CD4-positive, alpha-beta T cell treated with Interleukin-1 beta for 1 hour (primary cell): Measurements from ENCODE around the gene KRTDAP.
"Not testable (repeated sequence)": the region's sequence is repeated elsewhere in the genome, so short reads cannot be mapped to it uniquely, and the experiment has no call there.

Source experiments
- DNase-seq, 2 donors: peaks; one replicate each; pipeline ENCODE4 v3.0.0-alpha.2; 2020 to 2022

KRTDAP gene

GRCh38 chr19:35483089-35483488 lies 7.2 kb downstream of the KRTDAP start:
- no peak for DNase-seq

- no peak for DNase-seq
Observed at GRCh38 chr19:35478794-35479677, 11.2 kb downstream of the KRTDAP start.

GRCh38 chr19:35476149-35476548 lies 14.1 kb downstream of the KRTDAP start:
- DNase-seq = no peak

- DNase-seq = not testable (repeated sequence)
Observed at GRCh38 chr19:35474594-35474993, 15.7 kb downstream of the KRTDAP start.

GRCh38 chr19:35474104-35474503 lies 16.2 kb downstream of the KRTDAP start:
- DNase-seq = no peak

GRCh38 chr19:35471946-35472345 lies 18.3 kb downstream of the KRTDAP start:
- no peak for DNase-seq

GRCh38 chr19:35471075-35471474 lies 19.2 kb downstream of the KRTDAP start:
- not testable (repeated sequence) for DNase-seq

GRCh38 chr19:35470128-35470527 lies 20.1 kb downstream of the KRTDAP start:
- DNase-seq = no peak

GRCh38 chr19:35468637-35469036 lies 21.6 kb downstream of the KRTDAP start:
- DNase-seq = peak; percentile 73 to 79

GRCh38 chr19:35466259-35466658 lies 24.0 kb downstream of the KRTDAP start:
- DNase-seq = no peak

- DNase-seq = not testable (repeated sequence)
Observed at GRCh38 chr19:35462956-35463355, 27.3 kb downstream of the KRTDAP start.

- DNase-seq = peak; percentile 71 to 80
Observed at GRCh38 chr19:35462476-35462953, 27.7 kb downstream of the KRTDAP start.

- not testable (repeated sequence) for DNase-seq
Observed at GRCh38 chr19:35461788-35462187, 28.5 kb downstream of the KRTDAP start.

- no peak for DNase-seq
Observed at GRCh38 chr19:35461060-35461459, 29.2 kb downstream of the KRTDAP start.

GRCh38 chr19:35460608-35461007 lies 29.7 kb downstream of the KRTDAP start:
- peak in 1 of 2 donors; percentile 37 for DNase-seq

- DNase-seq = no peak
Observed at GRCh38 chr19:35459414-35460082, 30.7 kb downstream of the KRTDAP start.

- peak in 1 of 2 donors; percentile 54 for DNase-seq
Observed at GRCh38 chr19:35458731-35459391, 31.4 kb downstream of the KRTDAP start.

- DNase-seq = no peak
Observed at GRCh38 chr19:35458192-35458591, 32.1 kb downstream of the KRTDAP start.

- DNase-seq = no peak
Observed at GRCh38 chr19:35457173-35457572, 33.1 kb downstream of the KRTDAP start.

- DNase-seq = no peak
Observed at GRCh38 chr19:35455616-35456201, 34.6 kb downstream of the KRTDAP start.

- DNase-seq = no peak
Observed at GRCh38 chr19:35454663-35455062, 35.6 kb downstream of the KRTDAP start.

GRCh38 chr19:35451338-35452096 lies 38.7 kb downstream of the KRTDAP start:
- DNase-seq = peak in 1 of 2 donors; percentile 35
